PC-9 (cell line): ENCODE measurements around the gene PDE7B. TPM values are rescaled to one million over a fixed set of nuclear protein-coding genes. Genes with fewer than 3 reads are reported as not detected.

Source experiments
- BruUV-seq: library from RNA; stranded (reverse); fragments of 400-500 nt; replicated peaks from 2 replicates; lab custom pipeline; 2021; lab: Mats Ljungman, UMichigan
- CTCF ChIA-PET: fragments of 300-600 bp; sonication (Branson Sonifier 250); formaldehyde crosslinking; loops from one replicate; lab custom pipeline; 2022; ENCODE audit warnings: antibody characterized with exemption; lab: Charles Lee
- POLR2A ChIA-PET: fragments of 300-600 bp; sonication (Branson Sonifier 250); formaldehyde crosslinking; loops from one replicate; lab custom pipeline; 2022; ENCODE audit warnings: antibody characterized with exemption; ENCODE audit not compliant: unreplicated experiment; lab: Charles Lee
- DNase-seq, 2 experiments: peaks; one replicate each; pipeline versions ENCODE4 v3.0.0 to v3.0.0-alpha.2; 2015 to 2022; ENCODE audit warnings: mixed read lengths in 1 of 2
- H2AFZ ChIP-seq: fragments of 200-600 bp; sonication (generic); 2 replicates; pipeline ENCODE4 v1.8.1; 2017; ENCODE audit warnings: antibody characterized with exemption
- H3F3A ChIP-seq: fragments of 200-600 bp; sonication (generic); 2 replicates; pipeline ENCODE4 v1.8.1; 2017; ENCODE audit warnings: antibody characterized with exemption, mild to moderate bottlenecking, low read depth; ENCODE audit not compliant: insufficient read depth
- H3K27ac ChIP-seq: fragments of 200-600 bp; sonication (generic); 2 replicates; pipeline ENCODE4 v1.6.1; 2016; ENCODE audit warnings: mixed run types
- H3K27me3 ChIP-seq: fragments of 200-600 bp; sonication (generic); 2 replicates; pipeline ENCODE4 v1.6.1; 2016; ENCODE audit warnings: low read depth, mixed run types; ENCODE audit not compliant: insufficient read depth
- H3K36me3 ChIP-seq: fragments of 200-600 bp; sonication (generic); 2 replicates; pipeline ENCODE4 v1.6.1; 2016; ENCODE audit warnings: low read depth, mixed run types
- H3K4me1 ChIP-seq: fragments of 200-600 bp; sonication (generic); replicated peaks from 2 replicates; pipeline ENCODE4 v1.6.1; 2016; ENCODE audit warnings: mixed run types; ENCODE audit not compliant: insufficient read depth
- H3K4me2 ChIP-seq: fragments of 200-600 bp; sonication (generic); 2 replicates; pipeline ENCODE4 v1.6.1; 2017; ENCODE audit warnings: mixed run types
- H3K4me3 ChIP-seq: fragments of 200-600 bp; sonication (generic); 2 replicates; pipeline ENCODE4 v1.6.1; 2016; ENCODE audit warnings: mixed run types
- H3K79me2 ChIP-seq: fragments of 200-600 bp; sonication (generic); 2 replicates; pipeline ENCODE4 v1.6.1; 2017; ENCODE audit warnings: low read depth, mixed run types
- H3K9me2 ChIP-seq: fragments of 200-600 bp; sonication (generic); 2 replicates; pipeline ENCODE4 v1.8.1; 2017; ENCODE audit warnings: mild to moderate bottlenecking; ENCODE audit not compliant: insufficient read depth
- H3K9me3 ChIP-seq: fragments of 200-600 bp; sonication (generic); 2 replicates; pipeline ENCODE4 v1.8.1; 2016; ENCODE audit warnings: low read depth; ENCODE audit not compliant: insufficient read depth
- H4K20me1 ChIP-seq: fragments of 200-600 bp; sonication (generic); 2 replicates; pipeline ENCODE4 v1.8.1; 2017; ENCODE audit not compliant: insufficient read depth
- EZH2 ChIP-seq: fragments of 200-600 bp; sonication (generic); IDR thresholded peaks from 2 replicates; pipeline ENCODE4 v1.8.0; 2017; ENCODE audit warnings: antibody characterized with exemption, low read depth
- intact Hi-C: fragments of 100-400 bp; cut with micrococcal nuclease; formaldehyde crosslinking; loops from one replicate; pipeline ENCODE4 v1.10.0; 2022; ENCODE audit not compliant: unreplicated experiment
- total RNA-seq: library from RNA; stranded (reverse); gene quantifications from 2 replicates; pipeline ENCODE4 v1.2.3, GENCODE V29; 2021
- TF ChIP-seq, protein P1 (sequence below): fragments of 200-600 bp; sonication (generic); conservative IDR thresholded peaks from 2 replicates; pipeline ENCODE4 v1.6.1; 2017; ENCODE audit warnings: mixed run types, antibody characterized with exemption, mild to moderate bottlenecking, moderate library complexity

The PDE7B gene
- total RNA-seq, 1 experiment from 2014 or later: 0.31 TPM

DNA sequence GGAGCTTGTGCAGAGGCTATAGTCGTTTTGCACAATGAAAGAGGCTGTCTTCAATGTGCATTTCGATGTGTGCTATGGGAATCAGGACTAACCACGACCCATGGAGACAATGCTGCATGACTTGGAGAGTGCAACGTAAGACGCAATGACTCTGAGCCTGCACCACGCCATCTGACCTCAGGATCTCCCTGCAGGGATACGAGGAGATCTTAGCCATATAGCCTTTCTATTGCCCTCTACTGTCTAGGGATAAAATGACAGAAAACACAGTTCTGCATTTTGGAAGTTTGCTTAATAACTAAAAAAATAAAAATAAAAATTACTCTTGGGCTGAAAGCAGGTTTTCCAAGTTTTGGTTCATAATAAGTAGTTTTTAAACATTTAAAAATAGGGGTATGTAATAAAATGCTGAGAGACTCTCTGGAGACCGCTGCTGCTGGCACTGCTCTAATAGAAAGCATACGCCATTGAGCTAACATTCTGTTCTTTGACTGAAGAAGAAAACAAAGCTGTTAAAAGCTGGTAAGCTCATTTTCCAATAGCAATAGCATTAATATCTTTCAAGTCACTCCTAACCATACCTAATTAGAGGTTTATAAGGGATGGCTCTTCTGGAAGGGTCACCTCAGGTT, 87.2 kb downstream of the PDE7B start:
- intact Hi-C loops: no loop called here
- no peaks in the 10 kb centered on the region for H3K9me2 ChIP-seq

DNA sequence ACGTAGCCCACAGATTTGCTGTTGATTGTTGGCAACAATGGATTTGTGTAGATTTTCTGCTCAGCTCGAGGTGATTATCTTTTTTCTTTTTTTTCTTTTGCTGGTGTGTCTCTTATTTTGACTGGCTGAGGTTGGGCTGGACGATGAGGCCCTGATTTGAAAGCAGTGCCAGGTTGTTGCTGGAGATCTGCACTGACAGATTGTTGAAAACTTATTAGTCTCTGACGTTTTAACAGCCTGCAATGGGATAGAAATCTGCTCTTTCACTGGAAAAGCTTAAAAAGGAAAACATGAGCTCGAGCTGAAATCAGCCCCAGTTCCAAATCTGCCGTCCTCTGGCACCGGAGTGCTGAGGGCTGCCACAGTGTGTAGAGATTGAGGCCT, 87.7 kb downstream of the PDE7B start:
- 0 out of 2 replicates have a peak, but pooled peaks cover 5% of the 10 kb centered on the region for H3F3A ChIP-seq
- TF ChIP-seq, protein P1, sequence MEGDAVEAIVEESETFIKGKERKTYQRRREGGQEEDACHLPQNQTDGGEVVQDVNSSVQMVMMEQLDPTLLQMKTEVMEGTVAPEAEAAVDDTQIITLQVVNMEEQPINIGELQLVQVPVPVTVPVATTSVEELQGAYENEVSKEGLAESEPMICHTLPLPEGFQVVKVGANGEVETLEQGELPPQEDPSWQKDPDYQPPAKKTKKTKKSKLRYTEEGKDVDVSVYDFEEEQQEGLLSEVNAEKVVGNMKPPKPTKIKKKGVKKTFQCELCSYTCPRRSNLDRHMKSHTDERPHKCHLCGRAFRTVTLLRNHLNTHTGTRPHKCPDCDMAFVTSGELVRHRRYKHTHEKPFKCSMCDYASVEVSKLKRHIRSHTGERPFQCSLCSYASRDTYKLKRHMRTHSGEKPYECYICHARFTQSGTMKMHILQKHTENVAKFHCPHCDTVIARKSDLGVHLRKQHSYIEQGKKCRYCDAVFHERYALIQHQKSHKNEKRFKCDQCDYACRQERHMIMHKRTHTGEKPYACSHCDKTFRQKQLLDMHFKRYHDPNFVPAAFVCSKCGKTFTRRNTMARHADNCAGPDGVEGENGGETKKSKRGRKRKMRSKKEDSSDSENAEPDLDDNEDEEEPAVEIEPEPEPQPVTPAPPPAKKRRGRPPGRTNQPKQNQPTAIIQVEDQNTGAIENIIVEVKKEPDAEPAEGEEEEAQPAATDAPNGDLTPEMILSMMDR: no peak
- no peak for TF ChIP-seq EZH2
- H4K20me1 ChIP-seq: no peaks in the 10 kb centered on the region
- no peaks in the 10 kb centered on the region for H3K9me3 ChIP-seq
- H3K4me1 ChIP-seq: peaks cover 15% of the 10 kb centered on the region
- H3K4me3 ChIP-seq: no peak overlapping the region
- no peaks in the 10 kb centered on the region for H3K79me2 ChIP-seq
- ChIA-PET POLR2A (no interaction called here), CTCF (no interaction called here)
- H3K9me2 ChIP-seq: no peaks in the 10 kb centered on the region
- no peak overlapping the region for H2AFZ ChIP-seq
- no TSS peak for BruUV-seq
- DNase-seq: no peak
- no peaks in the 10 kb centered on the region for H3K27me3 ChIP-seq
- no peak overlapping the region for H3K27ac ChIP-seq
- no peaks in the 10 kb centered on the region for H3K36me3 ChIP-seq
- no peak overlapping the region for H3K4me2 ChIP-seq
- intact Hi-C loops: no loop called here

More for the DNA sequence above, 87.2 kb downstream of the PDE7B start:
- no TSS peak for BruUV-seq
- ChIA-PET POLR2A (no interaction called here), CTCF (no interaction called here)
- no peaks in the 10 kb centered on the region for H3K79me2 ChIP-seq
- TF ChIP-seq, protein P1: peak; percentile 56; the same call in 1 of the 2 replicates
- no peak for TF ChIP-seq EZH2
- no peaks in the 10 kb centered on the region for H3K9me3 ChIP-seq
- no peak for DNase-seq
- H3K27ac ChIP-seq: no peak overlapping the region
- H2AFZ ChIP-seq: 0 out of 2 replicates have a peak overlapping the region, but pooled peaks have one; percentile 7
- 0 out of 2 replicates have a peak, but pooled peaks cover 5% of the 10 kb centered on the region for H3F3A ChIP-seq
- H3K36me3 ChIP-seq: no peaks in the 10 kb centered on the region
- peaks cover 15% of the 10 kb centered on the region for H3K4me1 ChIP-seq
- H3K4me2 ChIP-seq: no peak overlapping the region
- no peak overlapping the region for H3K4me3 ChIP-seq
- no peaks in the 10 kb centered on the region for H3K27me3 ChIP-seq
- H4K20me1 ChIP-seq: no peaks in the 10 kb centered on the region

DNA sequence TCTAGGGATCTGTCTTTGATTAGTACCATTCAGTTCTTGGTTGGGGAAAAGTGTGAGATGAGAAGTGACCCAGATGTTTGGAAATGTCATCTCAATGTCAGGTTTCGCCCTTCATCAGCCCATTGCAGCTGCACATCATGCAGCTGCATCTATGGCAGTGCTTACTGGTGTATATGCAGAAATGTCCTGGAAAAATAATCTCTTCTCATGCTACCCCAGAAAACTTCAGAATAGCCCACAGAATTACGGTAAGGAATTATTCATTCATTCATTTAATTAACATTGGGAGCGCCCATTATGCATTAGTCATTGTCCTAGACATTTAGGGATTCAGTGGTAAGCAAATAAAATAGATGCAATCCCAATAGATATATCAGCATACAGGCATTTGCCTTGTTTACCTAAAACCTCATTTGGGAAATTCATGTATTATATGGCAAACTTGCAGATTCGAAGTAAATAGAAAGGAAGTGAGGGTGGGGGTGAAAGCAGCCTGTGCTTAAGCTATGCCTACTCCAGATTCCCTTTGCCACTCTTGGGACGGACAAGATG, 89.2 kb downstream of the PDE7B start:
- no peak for DNase-seq
- POLR2A ChIA-PET: no interaction called here
- no peaks in the 10 kb centered on the region for H4K20me1 ChIP-seq
- CTCF ChIA-PET: no interaction called here
- 0 out of 2 replicates have a peak, but pooled peaks cover 5% of the 10 kb centered on the region for H3F3A ChIP-seq
- intact Hi-C loops: no loop called here
- H3K4me2 ChIP-seq: no peak overlapping the region
- H3K4me1 ChIP-seq: peaks cover 10% of the 10 kb centered on the region
- no peaks in the 10 kb centered on the region for H3K36me3 ChIP-seq
- H3K4me3 ChIP-seq: no peak overlapping the region
- H3K9me2 ChIP-seq: no peaks in the 10 kb centered on the region
- no TSS peak for BruUV-seq
- no peaks in the 10 kb centered on the region for H3K27me3 ChIP-seq
- H3K27ac ChIP-seq: no peak overlapping the region
- TF ChIP-seq, protein P1: no peak
- TF ChIP-seq EZH2: no peak
- no peaks in the 10 kb centered on the region for H3K79me2 ChIP-seq
- no peaks in the 10 kb centered on the region for H3K9me3 ChIP-seq
- no peak overlapping the region for H2AFZ ChIP-seq
